IPS DF 6.9 (cell line): Measurements from ENCODE around the gene SEC16B.

ENCODE experiments used
- DNase-seq: peaks from one replicate; pipeline ENCODE4 v3.0.0-alpha.2; 2013; ENCODE audit warnings: low read depth, low spot score
- H3K27ac ChIP-seq: one replicate; pipeline ENCODE4 v1.5.1; 2013; ENCODE audit warnings: low read length, control low read depth
- H3K27me3 ChIP-seq: 2 replicates; pipeline ENCODE4 v1.6.1; 2013; ENCODE audit warnings: mild to moderate bottlenecking, low read length; ENCODE audit not compliant: control insufficient read depth, insufficient read depth
- H3K36me3 ChIP-seq: 2 replicates; pipeline ENCODE4 v1.6.1; 2013; ENCODE audit warnings: low read length; ENCODE audit not compliant: control insufficient read depth, insufficient read depth
- H3K4me1 ChIP-seq: 2 replicates; pipeline ENCODE4 v1.6.1; 2013; ENCODE audit warnings: low read length; ENCODE audit not compliant: control insufficient read depth, insufficient read depth
- H3K4me3 ChIP-seq: 2 replicates; pipeline ENCODE4 v1.5.1; 2013; ENCODE audit warnings: mild to moderate bottlenecking, low read length
- H3K9me3 ChIP-seq: 2 replicates; pipeline ENCODE4 v1.6.1; 2013; ENCODE audit warnings: low read length, inconsistent platforms; ENCODE audit not compliant: control insufficient read depth, insufficient read depth
- WGBS: extraction: QIAGEN DNeasy Blood & Tissue Kit; methylation state at CpG from one replicate; pipeline ENCODE4 v1.1.7; 2013; ENCODE audit warnings: mixed read lengths, missing lambda C conversion rate; ENCODE audit not compliant: insufficient read length, insufficient coverage; 5-methylcytosine and 5-hydroxymethylcytosine counted together

SEC16B gene, protein sequence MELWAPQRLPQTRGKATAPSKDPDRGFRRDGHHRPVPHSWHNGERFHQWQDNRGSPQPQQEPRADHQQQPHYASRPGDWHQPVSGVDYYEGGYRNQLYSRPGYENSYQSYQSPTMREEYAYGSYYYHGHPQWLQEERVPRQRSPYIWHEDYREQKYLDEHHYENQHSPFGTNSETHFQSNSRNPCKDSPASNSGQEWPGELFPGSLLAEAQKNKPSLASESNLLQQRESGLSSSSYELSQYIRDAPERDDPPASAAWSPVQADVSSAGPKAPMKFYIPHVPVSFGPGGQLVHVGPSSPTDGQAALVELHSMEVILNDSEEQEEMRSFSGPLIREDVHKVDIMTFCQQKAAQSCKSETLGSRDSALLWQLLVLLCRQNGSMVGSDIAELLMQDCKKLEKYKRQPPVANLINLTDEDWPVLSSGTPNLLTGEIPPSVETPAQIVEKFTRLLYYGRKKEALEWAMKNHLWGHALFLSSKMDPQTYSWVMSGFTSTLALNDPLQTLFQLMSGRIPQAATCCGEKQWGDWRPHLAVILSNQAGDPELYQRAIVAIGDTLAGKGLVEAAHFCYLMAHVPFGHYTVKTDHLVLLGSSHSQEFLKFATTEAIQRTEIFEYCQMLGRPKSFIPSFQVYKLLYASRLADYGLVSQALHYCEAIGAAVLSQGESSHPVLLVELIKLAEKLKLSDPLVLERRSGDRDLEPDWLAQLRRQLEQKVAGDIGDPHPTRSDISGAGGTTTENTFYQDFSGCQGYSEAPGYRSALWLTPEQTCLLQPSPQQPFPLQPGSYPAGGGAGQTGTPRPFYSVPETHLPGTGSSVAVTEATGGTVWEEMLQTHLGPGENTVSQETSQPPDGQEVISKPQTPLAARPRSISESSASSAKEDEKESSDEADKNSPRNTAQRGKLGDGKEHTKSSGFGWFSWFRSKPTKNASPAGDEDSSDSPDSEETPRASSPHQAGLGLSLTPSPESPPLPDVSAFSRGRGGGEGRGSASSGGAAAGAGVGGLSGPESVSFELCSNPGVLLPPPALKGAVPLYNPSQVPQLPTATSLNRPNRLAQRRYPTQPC

DNA sequence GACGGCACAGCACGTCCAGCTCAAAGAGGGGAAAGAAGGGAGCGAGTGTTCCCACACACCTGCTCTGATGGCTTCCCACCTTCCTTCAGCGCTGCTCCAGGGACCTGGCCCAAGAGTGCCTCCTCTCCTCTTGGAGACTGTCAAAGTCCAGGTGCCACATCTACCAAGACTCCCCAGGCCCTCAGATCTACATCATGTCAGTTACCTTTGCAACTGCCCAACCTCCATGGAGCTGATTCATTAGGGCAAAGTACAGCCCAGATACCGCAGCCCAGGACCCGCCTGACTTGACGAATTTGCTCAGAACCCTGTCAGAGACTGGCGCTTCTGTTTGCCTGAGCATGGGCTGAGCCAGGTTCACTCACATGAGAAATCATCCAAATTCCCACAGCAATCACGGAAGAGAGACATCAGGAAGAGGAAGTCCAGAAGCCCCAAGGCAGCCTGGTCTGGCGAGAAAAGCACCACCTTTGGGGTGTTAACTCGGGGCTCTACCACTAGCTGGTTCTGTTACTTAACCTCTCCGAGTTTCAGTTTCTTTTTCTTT lies at the start of gene SEC16B:
TSS of gene SEC16B (minus strand) at position 234 of the 547 bp plus-strand sequence. CDS start 2,077 bp downstream, outside the sequence.
- H3K4me1 ChIP-seq: no peaks in the 10 kb centered on the region
- no peaks in the 10 kb centered on the region; the same call in 1 of the 2 replicates for H3K9me3 ChIP-seq
- no peak within 1 kb of the TSS for H3K27ac ChIP-seq
- DNase-seq: no peak
- H3K4me3 ChIP-seq: no peak within 1 kb of the TSS
- no peaks in the 10 kb centered on the region for H3K36me3 ChIP-seq
- no CpG with 5 or more reads among the region's 12 CpGs for WGBS
- H3K27me3 ChIP-seq: no peaks in the 10 kb centered on the region

DNA sequence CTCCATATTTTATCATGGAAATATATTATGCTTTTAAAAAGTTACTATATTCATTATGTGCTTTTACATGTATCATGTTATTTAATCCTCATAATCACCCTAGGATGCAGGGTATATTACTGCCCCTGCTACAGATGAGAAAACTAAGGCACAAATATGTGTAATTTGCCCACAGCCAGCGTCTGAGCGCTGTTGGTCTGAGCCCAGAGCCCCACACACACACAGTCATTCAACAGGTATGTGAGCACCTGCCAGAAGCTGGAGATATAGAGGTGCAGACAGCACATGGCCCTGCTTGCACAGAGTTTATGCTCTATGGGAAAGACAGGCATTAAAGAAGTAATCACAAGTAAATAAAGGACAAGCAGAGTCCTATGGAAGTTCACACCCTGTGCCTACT lies 49.8 kb upstream of the SEC16B start:
- no CpG with 5 or more reads among the region's 2 CpGs for WGBS
- no peak for DNase-seq

DNA sequence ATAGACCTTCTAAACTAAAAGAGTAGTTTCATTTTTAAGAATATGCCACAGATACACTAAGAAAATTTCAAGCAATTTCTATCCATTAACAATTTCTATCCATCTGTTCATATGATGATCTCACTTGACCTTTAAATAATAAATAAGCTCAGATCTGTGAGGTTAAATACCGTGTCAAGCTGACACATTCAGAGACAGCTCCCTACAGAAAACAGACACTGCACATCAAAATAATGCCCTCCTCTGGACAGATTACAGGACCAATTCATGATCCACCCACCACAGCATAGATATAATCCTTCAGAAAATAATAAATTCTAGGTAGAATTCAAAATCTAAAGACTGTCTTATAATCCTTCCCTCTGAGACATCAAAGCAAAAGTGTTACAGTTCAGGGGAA lies 49.4 kb upstream of the SEC16B start:
- Histone ChIP-seq H3K36me3 (no peaks in the 10 kb centered on the region), H3K27ac (no peak overlapping the region), H3K4me3 (no peak overlapping the region), H3K9me3 (no peaks in the 10 kb centered on the region), H3K27me3 (no peaks in the 10 kb centered on the region), H3K4me1 (no peaks in the 10 kb centered on the region)
- DNase-seq: no peak
- no CpG with 5 or more reads among the region's 1 CpG for WGBS

More for the DNA sequence above, 49.8 kb upstream of the SEC16B start:
- Histone ChIP-seq H3K27me3 (no peaks in the 10 kb centered on the region), H3K4me3 (no peak overlapping the region), H3K36me3 (no peaks in the 10 kb centered on the region), H3K4me1 (no peaks in the 10 kb centered on the region), H3K27ac (no peak overlapping the region), H3K9me3 (no peaks in the 10 kb centered on the region)

DNA sequence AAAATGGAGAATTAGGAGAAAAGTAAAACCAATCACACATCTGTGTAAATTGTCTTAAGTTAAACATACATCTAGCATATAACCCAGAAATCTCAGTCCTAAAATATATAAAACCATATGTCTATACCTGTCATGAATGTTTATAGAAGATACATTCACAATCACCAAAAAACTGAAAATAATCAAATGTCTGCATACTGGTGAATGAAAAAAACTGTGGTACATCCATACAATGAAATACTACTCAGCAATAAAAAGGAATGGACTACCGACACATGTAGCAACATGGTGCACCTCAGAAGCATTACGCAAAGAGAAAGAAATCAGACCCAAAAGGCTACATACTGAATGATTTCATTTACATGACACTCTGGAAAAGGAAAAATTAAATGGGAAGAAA lies 47.7 kb upstream of the SEC16B start:
- Histone ChIP-seq H3K4me1 (no peaks in the 10 kb centered on the region), H3K9me3 (no peaks in the 10 kb centered on the region), H3K27me3 (no peaks in the 10 kb centered on the region), H3K4me3 (no peak overlapping the region), H3K27ac (no peak overlapping the region), H3K36me3 (no peaks in the 10 kb centered on the region)
- DNase-seq: no peak
- no CpG with 5 or more reads among the region's 2 CpGs for WGBS

DNA sequence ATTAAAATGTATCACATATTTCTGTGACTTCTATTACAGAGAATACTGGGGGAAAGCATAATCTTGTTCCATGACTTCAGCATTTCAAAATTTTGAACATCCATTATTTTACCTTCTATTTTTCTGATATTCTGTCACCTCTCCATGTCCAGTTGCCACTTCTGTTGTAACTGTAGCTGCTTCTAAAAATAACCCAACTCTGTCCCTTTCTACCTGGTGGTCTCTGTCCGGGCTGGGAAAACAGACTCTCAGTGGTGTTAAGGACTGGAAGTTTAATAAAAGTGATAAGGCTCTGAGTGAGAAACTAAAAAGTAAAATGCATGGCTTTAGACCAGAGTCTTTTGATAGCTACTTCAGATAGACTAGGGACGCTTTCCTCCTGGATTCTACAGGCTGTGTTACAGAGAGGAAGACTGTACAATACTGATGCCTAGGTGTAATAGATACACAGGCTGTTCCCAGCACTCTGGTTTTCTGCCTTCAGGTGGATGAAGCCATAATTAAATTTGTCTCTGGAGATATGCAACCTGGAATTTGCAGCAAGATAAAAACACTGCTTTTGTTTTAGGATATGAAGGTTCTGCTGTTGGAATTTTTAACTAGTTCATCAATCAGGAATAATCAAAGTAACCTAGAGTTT lies 42.1 kb upstream of the SEC16B start:
- WGBS: no CpG with 5 or more reads among the region's 2 CpGs
- Histone ChIP-seq H3K27ac (no peak overlapping the region), H3K4me3 (no peak overlapping the region), H3K36me3 (no peaks in the 10 kb centered on the region), H3K4me1 (peaks cover 3% of the 10 kb centered on the region; the same call in 1 of the 2 replicates), H3K27me3 (no peaks in the 10 kb centered on the region), H3K9me3 (no peaks in the 10 kb centered on the region)
- DNase-seq: no peak

DNA sequence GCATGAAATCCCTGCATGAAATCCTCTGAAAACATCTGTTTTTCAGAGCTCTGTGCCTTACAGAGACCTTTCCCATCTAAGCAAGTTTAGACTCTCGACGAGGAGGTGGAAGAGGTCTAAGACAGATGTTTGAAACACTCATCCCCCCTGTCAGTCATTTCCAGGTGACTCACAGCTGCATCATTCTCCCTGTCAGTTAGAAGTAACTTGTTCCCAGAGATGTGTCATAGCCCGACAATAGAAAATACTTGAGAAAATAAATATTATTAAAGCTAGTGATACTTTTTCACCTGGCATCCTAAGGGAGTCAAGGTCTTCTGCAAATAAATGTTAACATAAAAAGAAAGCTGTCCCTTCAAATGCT lies 41.6 kb upstream of the SEC16B start:
- no CpG with 5 or more reads among the region's 3 CpGs for WGBS
- H3K36me3 ChIP-seq: no peaks in the 10 kb centered on the region
- no peak overlapping the region for H3K4me3 ChIP-seq
- H3K27ac ChIP-seq: no peak overlapping the region
- H3K27me3 ChIP-seq: no peaks in the 10 kb centered on the region
- H3K4me1 ChIP-seq: peaks cover 3% of the 10 kb centered on the region; the same call in 1 of the 2 replicates
- no peaks in the 10 kb centered on the region for H3K9me3 ChIP-seq
- no peak for DNase-seq

DNA sequence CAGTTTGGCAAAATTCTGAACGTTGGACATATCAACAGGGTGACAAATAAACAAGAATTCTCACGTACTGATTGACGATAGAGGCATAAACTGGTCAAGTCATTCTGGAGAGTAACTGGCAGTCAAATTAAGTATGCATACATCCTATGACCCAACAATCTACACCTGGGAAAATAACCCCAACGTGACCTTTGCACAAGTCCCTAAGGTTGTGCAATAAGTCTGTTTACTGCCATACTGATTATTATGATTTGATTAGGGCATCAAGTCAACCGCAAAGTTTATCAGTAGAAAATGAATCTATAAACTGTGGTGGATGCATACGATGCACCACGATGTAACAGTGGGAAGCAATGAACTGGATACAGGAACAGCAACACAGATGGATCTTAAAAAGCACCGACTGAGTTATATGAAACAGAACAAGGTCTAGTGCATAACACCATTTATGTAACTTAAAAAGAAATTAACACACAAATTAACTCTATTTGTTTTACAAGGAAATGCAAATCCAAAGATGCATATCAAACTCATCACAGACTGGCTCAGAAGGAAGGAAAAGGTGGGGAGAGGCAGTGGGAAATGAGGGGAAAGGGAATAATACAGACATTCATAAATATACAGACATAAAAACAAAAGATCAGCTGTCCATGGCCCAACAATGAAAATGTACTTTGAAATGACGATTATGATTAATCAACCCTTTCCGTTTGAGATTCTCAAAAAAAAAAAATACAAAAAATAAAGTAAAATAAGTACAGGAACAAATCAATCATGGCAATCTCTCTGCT lies 41.0 kb upstream of the SEC16B start:
- Histone ChIP-seq H3K4me3 (no peak overlapping the region), H3K27ac (no peak overlapping the region), H3K4me1 (peaks cover 3% of the 10 kb centered on the region; the same call in 1 of the 2 replicates), H3K27me3 (no peaks in the 10 kb centered on the region), H3K9me3 (no peaks in the 10 kb centered on the region), H3K36me3 (no peaks in the 10 kb centered on the region)
- WGBS: no CpG with 5 or more reads among the region's 10 CpGs
- DNase-seq: no peak

DNA sequence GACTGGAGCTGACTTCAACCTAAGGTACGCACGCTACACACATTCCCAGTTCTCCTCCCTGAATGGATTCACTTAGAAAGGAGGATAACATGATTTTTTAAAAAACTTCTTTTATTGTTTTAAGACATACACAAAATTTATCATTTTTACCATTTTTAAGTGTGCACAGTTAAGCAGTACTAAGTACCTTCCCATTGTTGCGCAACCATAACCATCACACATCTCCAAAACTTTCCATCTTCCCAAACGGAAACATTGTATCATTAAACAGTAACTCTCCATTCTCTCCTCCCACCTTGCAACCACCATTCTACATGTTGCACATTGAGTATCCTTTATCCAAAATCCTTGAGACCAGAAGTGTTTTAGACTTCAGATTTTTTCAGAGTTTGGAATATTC lies 36.2 kb upstream of the SEC16B start:
- WGBS: 100% methylated on average over 1 of the region's 4 CpGs
- Histone ChIP-seq H3K4me3 (no peak overlapping the region), H3K27ac (no peak overlapping the region), H3K27me3 (no peaks in the 10 kb centered on the region), H3K36me3 (no peaks in the 10 kb centered on the region), H3K9me3 (no peaks in the 10 kb centered on the region), H3K4me1 (peaks cover 1% of the 10 kb centered on the region; the same call in 1 of the 2 replicates)
- DNase-seq: no peak

DNA sequence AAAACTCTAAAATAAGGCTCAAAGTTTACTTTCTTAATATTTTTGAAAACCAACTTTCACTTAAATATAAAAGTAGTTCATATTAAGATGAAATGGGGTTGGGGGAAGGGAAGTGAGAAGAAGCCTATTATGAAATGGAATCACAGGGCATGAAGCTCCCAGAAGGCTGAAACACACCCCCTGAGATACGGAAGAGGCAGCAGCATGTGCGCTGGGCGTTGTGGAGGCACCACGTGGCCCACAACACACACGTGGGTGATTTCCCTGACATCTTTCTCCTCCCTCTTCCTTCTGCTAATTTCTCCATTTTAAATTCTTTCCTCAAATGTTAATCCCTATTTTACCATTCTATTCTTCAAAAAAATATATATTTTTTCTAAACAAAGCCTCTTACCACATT lies 35.6 kb upstream of the SEC16B start:
- Histone ChIP-seq H3K4me1 (no peaks in the 10 kb centered on the region), H3K4me3 (no peak overlapping the region), H3K9me3 (no peaks in the 10 kb centered on the region), H3K27ac (no peak overlapping the region), H3K27me3 (no peaks in the 10 kb centered on the region), H3K36me3 (no peaks in the 10 kb centered on the region)
- no CpG with 5 or more reads among the region's 5 CpGs for WGBS
- no peak for DNase-seq
